HFF-Myc (cell line): ENCODE measurements around the gene DIS3L.
"Not testable (repeated sequence)": the region's sequence is repeated elsewhere in the genome, so short reads cannot be mapped to it uniquely, and the experiment has no call there.

Source experiments
- DNase-seq: peaks from one replicate; pipeline ENCODE4 v3.0.0-alpha.2; 2011; ENCODE audit warnings: low read depth; ENCODE audit errors: extremely low read depth
- H3K4me3 ChIP-seq: replicated peaks from 2 replicates; pipeline ENCODE4 v1.5.1; 2011; ENCODE audit warnings: low read depth, mild to moderate bottlenecking, control low read depth, low read length
- TF ChIP-seq, protein P1 (sequence below): IDR thresholded peaks from 2 replicates; pipeline ENCODE4 v1.5.1; 2012; ENCODE audit warnings: mild to moderate bottlenecking, low read depth, low read length, control low read depth; ENCODE audit errors: missing control alignments

DIS3L gene

DNA sequence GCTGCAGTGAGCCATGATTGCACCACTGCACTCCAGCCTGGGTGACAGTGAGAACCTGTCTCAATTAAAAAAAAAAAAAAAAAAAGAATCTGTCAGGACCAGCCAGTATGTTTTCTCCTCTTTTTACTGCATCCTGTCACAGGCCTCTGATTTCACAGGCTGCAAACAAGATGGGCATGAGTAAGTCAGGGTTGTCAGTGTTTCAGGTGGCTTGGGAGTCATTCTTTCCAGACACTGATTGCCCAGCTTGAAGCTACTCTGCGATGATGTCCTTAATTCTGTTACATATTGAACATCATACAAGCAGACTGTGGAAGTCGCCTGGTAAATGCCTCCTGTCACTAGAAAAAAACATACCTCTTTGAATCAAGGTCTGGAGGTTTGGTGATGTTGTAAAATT, 18.8 kb downstream of the DIS3L start:
- no peak overlapping the region for H3K4me3 ChIP-seq
- TF ChIP-seq, protein P1, sequence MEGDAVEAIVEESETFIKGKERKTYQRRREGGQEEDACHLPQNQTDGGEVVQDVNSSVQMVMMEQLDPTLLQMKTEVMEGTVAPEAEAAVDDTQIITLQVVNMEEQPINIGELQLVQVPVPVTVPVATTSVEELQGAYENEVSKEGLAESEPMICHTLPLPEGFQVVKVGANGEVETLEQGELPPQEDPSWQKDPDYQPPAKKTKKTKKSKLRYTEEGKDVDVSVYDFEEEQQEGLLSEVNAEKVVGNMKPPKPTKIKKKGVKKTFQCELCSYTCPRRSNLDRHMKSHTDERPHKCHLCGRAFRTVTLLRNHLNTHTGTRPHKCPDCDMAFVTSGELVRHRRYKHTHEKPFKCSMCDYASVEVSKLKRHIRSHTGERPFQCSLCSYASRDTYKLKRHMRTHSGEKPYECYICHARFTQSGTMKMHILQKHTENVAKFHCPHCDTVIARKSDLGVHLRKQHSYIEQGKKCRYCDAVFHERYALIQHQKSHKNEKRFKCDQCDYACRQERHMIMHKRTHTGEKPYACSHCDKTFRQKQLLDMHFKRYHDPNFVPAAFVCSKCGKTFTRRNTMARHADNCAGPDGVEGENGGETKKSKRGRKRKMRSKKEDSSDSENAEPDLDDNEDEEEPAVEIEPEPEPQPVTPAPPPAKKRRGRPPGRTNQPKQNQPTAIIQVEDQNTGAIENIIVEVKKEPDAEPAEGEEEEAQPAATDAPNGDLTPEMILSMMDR = no peak
- no peak for DNase-seq

DNA sequence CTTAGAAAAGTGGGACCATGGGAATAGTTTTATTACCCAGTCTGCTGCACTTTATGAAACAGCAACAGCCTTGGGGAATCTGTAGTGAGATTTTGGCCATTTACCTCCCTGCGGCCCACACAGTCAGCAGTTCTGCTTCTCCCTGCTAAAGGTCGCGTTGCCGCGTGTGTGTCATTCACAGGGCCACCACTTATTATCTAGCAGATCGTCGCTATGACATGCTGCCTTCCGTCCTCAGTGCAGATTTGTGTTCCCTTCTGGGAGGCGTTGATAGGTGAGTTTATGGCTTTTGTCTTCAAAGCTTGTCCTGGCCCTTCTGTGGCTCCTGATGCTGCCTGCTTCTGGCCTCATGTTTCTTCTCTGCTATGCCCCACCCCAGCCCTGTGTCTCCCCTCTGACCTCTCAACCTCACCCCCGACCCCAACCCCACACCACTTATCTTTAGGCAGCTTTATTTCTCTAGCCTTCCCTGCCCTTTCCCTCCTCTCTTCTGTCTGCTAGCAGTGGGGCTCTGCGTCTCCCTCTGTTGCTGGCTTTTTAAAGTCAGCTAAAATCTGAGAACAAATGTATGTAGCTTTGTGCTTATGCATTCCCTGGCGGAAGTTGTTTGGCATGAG, 30.1 kb downstream of the DIS3L start:
- DNase-seq = no peak
- TF ChIP-seq, protein P1 = no peak
- no peak overlapping the region for H3K4me3 ChIP-seq

DNA sequence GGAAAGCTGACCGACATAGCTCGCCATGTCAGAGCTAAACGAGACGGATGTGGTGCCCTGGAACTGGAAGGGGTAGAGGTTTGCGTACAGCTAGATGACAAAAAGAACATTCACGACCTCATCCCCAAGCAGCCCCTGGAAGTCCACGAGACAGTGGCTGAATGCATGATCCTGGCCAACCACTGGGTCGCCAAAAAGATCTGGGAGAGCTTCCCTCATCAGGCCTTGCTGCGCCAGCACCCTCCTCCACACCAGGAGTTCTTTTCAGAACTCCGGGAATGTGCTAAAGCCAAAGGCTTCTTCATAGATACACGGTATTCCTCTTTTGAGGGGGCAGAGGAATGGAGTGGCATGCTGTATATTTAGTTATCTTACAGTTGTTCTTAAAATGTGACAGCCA, 32.7 kb downstream of the DIS3L start:
- H3K4me3 ChIP-seq = no peak overlapping the region
- no peak for DNase-seq
- TF ChIP-seq, protein P1 = no peak

DNA sequence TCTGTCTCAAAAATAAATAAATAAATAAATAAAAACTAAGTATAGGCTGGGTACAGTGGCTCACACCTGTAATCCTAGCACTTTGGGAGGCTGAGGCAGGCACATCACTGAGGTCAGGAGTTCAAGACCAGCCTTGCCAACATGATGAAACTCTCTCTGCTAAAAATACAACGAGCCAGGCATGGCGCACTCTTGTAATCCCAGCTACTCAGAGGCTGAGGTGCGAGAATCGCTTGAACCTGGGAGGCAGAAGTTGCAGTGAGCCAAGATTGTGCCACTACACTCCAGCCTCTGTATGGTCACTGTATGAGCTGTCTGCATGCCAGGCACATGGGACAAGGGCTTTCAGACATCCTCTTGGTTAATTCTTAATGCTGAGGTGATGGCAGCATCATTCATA, 34.4 kb downstream of the DIS3L start:
- TF ChIP-seq, protein P1 = no peak
- no peak for DNase-seq
- no peak overlapping the region for H3K4me3 ChIP-seq

DNA sequence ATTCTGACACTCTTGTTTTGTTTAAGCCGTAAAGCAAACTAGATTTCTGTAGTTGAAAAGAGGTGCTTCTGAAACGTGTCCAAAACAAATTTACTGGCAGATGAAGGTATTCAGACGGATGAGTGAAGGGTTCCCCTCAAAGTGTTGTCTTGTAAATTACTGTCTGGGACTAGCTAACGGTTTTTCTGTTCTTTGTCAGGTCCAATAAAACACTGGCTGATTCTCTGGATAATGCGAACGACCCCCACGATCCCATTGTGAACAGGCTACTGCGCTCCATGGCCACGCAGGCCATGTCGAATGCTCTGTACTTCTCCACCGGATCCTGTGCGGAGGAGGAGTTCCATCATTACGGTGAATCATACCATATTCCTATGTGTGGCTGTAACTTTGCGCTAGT, 35.4 kb downstream of the DIS3L start:
- no peak for DNase-seq
- TF ChIP-seq, protein P1 = no peak
- no peak overlapping the region for H3K4me3 ChIP-seq

DNA sequence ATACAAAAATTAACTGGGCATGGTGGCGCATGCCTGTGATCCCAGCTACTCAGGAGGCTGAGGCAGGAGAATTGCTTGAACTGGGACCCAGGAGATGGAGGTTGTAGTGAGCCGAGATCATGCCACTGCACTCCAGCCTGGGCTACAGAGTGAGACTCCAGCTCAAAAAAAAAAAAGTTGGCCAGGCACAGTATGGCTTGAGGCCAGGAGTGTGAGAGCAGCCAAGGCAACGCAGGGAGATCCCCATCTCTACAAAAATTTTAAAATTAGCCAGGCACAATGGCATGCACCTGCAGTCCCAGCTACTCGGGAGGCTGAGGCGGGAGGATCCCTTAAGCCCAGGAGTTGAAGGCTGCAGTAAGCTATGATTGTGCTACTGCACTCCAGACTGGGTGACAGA, 55.2 kb downstream of the DIS3L start:
- H3K4me3 ChIP-seq, DNase-seq: not testable (repeated sequence)

DNA sequence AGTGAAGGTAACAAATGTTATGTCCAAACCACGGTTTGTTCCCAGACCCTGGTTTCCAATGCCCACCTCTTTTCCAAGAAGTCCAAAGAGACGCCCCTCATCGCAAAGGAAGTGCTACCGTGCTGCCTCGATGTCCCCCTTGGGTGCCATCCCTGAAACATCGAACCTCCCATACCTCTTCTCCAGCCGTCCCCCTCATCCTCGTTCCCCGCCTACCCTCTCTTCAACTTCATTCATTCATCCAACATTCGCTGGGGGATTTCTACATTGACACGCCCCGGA, 62.6 kb downstream of the DIS3L start:
- TF ChIP-seq, protein P1 = no peak
- H3K4me3 ChIP-seq = peak overlapping the region; percentile 86
- DNase-seq = no peak
